ENCODE measurements around the gene MAP3K7CL. TPM values are rescaled to one million over a fixed set of nuclear protein-coding genes. Genes with fewer than 3 reads are reported as not detected.

MAP3K7CL gene
- total and polyA plus RNA-seq, 2 of the 8 experiments (the other 6 are each of a cell fraction or from before 2014, with no cell fraction given): not detected

GRCh38 chr21:29136033-29136432 lies 5.6 kb downstream of the MAP3K7CL start:
- Histone ChIP-seq H2BK5ac (ENCODE audit: low read depth, low read length) (no peak overlapping the region), H3K27ac (ENCODE audit: low read depth, low read length) (no peak overlapping the region), H3K79me1 (ENCODE audit: low read depth, low read length) (no peaks in the 10 kb centered on the region), H2BK12ac (ENCODE audit: low read depth, low read length) (no peak overlapping the region), H2AK5ac (ENCODE audit: low read depth, low read length) (no peak overlapping the region), H4K20me1 (replicated peaks in 1 of 2; ENCODE audit: control insufficient read depth in 1 of 2, insufficient read depth in 2 of 2, low read length in 2 of 2) (no peaks in the 10 kb centered on the region), H2BK20ac (ENCODE audit: low read length) (no peak overlapping the region), H3K79me2 (ENCODE audit: control insufficient read depth in 1 of 2, insufficient read depth in 2 of 2, low read length in 2 of 2) (no peaks in the 10 kb centered on the region), H2AFZ (ENCODE audit: low read length) (no peak overlapping the region), H3K14ac (ENCODE audit: insufficient read length) (no peak overlapping the region), H3K18ac (ENCODE audit: extremely low read depth, low read length) (no peak overlapping the region), H3K27me3 (replicated peaks in 1 of 4; ENCODE audit: control insufficient read depth in 3 of 4, extremely low read depth in 1 of 4, insufficient read depth in 3 of 4, low read length in 3 of 4) (no peaks in the 10 kb centered on the region; a peak in 1 of 7 replicates), H4K8ac (ENCODE audit: extremely low read depth, insufficient read depth, low read length) (no peak overlapping the region), H3K9me3 (ENCODE audit: insufficient read depth in 2 of 2, low read depth in 1 of 2, low read length in 1 of 2) (no peaks in the 10 kb centered on the region), H3K56ac (replicated peaks; ENCODE audit: insufficient read length, low read depth, low read length) (no peak overlapping the region), H2BK120ac (replicated peaks; ENCODE audit: low read depth, low read length) (no peak overlapping the region), H3K4ac (replicated peaks; ENCODE audit: insufficient read length, low read depth, low read length) (no peak overlapping the region), H4K5ac (ENCODE audit: insufficient read length, low read depth, low read length) (no peak overlapping the region), H4K91ac (replicated peaks; ENCODE audit: insufficient read length, low read length) (no peak overlapping the region), H3K4me1 (replicated peaks in 1 of 4; ENCODE audit: control insufficient read depth in 3 of 4, insufficient read depth in 4 of 4, low read length in 3 of 4) (peaks cover 0 to 4% (median 0%) of the 10 kb centered on the region in 4 experiments; a peak in 2 of 7 replicates), H2BK15ac (ENCODE audit: low read length) (no peak overlapping the region), H3K23me2 (ENCODE audit: low read depth, low read length) (no peaks in the 10 kb centered on the region), H3K4me3 (ENCODE audit: extremely low read depth in 1 of 4, insufficient read depth in 2 of 4, low read depth in 3 of 4, low read length in 4 of 4) (no peak overlapping the region), H3K9ac (replicated peaks in 1 of 4; ENCODE audit: extremely low read depth in 1 of 4, low read depth in 3 of 4, low read length in 3 of 4) (no peak overlapping the region), H3K23ac (ENCODE audit: insufficient read length) (no peak overlapping the region), H3K36me3 (ENCODE audit: control insufficient read depth in 2 of 4, insufficient read depth in 4 of 4, low read length in 3 of 4) (no peaks in the 10 kb centered on the region), H3K4me2 (ENCODE audit: insufficient read depth in 1 of 2, low read depth in 2 of 2, low read length in 2 of 2) (no peak overlapping the region)
- no peak for FAIRE-seq
- CTCF ChIA-PET (ENCODE audit: partially characterized antibody): no interaction called here
- POLR2A ChIA-PET (ENCODE audit: partially characterized antibody): no interaction called here
- DNase-seq (ENCODE audit: low read depth in 1 of 2, low spot score in 2 of 2): no peak
- 75% methylated on average over 1 of the region's 1 CpG; no CpG with 5 or more reads in 1 of the 2 experiments for WGBS, 2 experiments (ENCODE audit: extremely low coverage in 1 of 2, insufficient coverage in 1 of 2, insufficient read length in 1 of 2, insufficient replicate concordance in 2 of 2, low coverage in 1 of 2, low lambda C conversion rate in 2 of 2, missing lambda C conversion rate in 1 of 2)
- TF ChIP-seq CTBP2 (IDR thresholded peaks at IDR 0.05; ENCODE audit: borderline replicate concordance, insufficient read depth, insufficient read length, low read length): no peak
- TF ChIP-seq KDM4A (IDR thresholded peaks at IDR 0.05; ENCODE audit: low read depth, low read length, severe bottlenecking): no peak
- TF ChIP-seq SP1 (IDR thresholded peaks at IDR 0.05; ENCODE audit: low read depth, low read length): no peak
- TF ChIP-seq SP2 (IDR thresholded peaks at IDR 0.05; ENCODE audit: low read length): no peak
- no peak for TF ChIP-seq CBX8 (IDR thresholded peaks at IDR 0.05; ENCODE audit: borderline replicate concordance, low read depth, low read length)
- no peak for TF ChIP-seq JUN (IDR thresholded peaks at IDR 0.05; ENCODE audit: low read depth, low read length)
- no peak for TF ChIP-seq SIRT6 (IDR thresholded peaks at IDR 0.05; ENCODE audit: low read length)
- TF ChIP-seq MAX (IDR thresholded peaks at IDR 0.05): no peak
- no peak for TF ChIP-seq CTCF (IDR thresholded peaks at IDR 0.05; ENCODE audit: control extremely low read depth in 1 of 3, insufficient read depth in 1 of 3, low read depth in 1 of 3, low read length in 3 of 3)
- TF ChIP-seq RNF2 (IDR thresholded peaks at IDR 0.05; ENCODE audit: borderline replicate concordance, low read depth, low read length, missing control alignments, poor library complexity, severe bottlenecking): no peak
- no peak for TF ChIP-seq E2F6 (IDR thresholded peaks at IDR 0.05)
